NCI-H2107 treated with DMSO at 0.1 percent for 48 hours (cell line): ENCODE data around the gene OR2A5.
"Not testable (repeated sequence)": the region's sequence is repeated elsewhere in the genome, so short reads cannot be mapped to it uniquely, and the experiment has no call there.

Source experiments
- DNase-seq: peaks from one replicate; lab custom pipeline; 2025; ENCODE audit not compliant: unreplicated experiment; lab: John Stamatoyannopoulos, UW

The OR2A5 gene

DNA sequence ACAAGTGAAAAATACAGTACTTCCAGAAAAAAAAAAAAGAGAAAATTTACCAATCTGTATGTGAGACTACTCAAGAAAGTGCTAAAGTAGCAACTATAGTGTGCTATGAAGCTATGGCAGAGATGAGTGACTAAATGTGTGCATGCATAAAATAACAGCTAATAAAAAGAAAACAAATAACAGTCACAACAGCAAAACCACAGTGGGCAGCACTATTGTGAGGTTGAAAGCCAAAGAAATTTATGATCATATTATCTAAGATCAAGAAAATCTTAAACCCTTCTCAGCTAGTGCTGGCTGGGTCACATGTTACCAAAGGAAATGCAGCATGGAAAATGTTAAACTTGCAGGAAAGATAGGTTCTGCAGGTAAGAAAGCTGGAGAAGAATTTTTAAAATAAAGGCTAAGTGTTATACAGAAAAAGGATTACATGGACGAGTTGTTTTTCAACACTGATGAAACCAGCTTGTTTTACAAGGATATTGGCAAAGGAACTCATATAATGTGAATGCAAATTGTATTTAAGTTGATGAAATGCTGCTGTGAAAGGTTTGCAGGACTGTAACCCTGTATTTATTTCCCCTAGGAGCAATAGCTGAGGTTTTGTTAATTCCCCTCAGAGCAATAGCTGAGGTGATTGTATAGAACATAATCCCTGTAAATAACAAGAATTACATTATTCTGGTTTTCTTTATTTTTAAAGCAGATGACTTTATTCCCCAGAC lies 15.6 kb upstream of the OR2A5 start:
- DNase-seq: no peak

DNA sequence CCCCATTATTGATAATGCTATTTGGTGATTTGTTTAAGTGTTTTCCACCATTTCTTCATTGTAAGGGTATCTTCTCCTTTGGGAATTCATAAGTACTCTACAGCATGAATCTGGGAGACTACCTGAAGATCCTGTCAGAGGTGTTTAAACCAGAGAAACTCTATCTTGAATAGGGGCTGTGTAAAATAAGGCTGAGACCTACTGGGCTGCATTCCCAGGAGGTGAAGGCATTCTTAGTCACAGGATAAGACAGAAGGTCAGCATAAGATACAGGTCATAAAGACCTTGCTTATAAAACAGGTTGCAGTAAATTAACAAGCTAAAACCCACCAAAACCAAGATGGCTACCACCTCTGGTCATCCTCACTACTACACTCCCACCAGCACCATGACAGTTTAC lies 13.4 kb upstream of the OR2A5 start:
- DNase-seq: no peak

DNA sequence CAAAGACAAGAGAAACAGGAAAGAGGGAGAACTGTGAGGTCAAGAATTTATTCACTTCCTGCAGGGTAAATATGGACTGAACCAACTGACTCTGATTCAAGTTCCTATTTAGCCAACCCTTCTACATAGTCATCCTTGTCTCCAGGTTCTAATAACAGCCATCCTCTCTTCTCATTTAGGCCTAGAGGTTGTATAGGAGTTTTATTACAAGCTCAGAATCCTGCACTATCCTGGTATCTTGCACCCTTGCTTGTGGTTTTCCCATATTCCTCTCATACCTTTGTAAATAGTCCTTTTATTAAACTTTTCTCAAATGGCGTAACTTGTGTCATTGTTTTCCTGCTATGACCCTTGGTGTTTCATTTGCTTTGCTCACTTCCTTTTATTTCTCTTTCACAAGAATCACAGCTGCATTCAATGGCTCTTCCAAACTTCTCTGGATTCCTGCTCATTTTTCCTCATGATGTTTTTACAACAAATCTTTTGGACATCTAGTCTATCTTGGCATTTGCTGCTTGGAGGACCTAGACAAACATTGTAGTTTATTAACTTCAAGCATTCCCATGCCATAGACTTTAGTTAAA lies 12.4 kb upstream of the OR2A5 start:
- no peak for DNase-seq

GRCh38 chr7:144037414-144038035 lies 11.2 kb upstream of the OR2A5 start:
- no peak for DNase-seq

DNA sequence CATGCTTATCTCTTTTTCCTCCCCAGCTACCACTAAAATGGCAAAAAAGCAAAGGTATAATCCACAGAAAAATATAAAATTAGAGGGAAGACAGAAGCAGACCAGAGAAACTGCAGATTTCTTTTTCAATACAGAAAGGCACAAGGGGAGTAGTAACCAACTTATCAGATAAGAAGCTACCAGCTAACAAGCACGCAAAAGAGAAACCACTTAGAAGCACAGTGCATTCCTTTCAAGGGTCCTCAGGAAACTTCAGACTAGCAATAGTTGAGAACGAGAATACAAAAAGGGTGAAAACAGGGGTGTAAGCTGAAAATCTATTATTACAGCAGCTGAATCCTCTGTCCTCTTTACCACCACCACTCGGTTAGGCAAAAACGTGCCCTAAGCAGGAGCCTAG lies 9.9 kb upstream of the OR2A5 start:
- no peak for DNase-seq

DNA sequence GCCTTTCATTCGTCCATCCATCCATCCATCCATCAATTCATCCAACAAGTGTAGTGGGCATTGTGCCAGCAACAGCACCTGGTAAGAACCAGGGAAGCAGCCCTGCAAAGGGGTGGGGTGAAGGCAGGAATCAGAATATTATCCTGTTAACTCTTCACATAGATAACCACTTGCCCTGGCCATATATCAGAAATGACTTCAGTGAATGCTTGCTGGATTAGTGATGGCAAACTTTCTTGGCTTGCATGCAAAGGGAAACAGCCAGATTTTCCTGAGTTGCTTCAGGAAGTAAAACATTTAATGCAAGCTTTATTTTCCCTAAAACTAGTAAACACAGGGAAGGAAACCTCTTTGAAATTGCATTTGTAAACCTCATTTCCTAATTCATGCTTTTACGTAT lies 743 bp downstream of the OR2A5 start:
- DNase-seq: no peak

- no peak for DNase-seq
These were observed 1.3 kb downstream of the OR2A5 start for GRCh38 chr7:144050093-144050492.

GRCh38 chr7:144050884-144051283 lies 2.1 kb downstream of the OR2A5 start:
- not testable (repeated sequence) for DNase-seq

DNA sequence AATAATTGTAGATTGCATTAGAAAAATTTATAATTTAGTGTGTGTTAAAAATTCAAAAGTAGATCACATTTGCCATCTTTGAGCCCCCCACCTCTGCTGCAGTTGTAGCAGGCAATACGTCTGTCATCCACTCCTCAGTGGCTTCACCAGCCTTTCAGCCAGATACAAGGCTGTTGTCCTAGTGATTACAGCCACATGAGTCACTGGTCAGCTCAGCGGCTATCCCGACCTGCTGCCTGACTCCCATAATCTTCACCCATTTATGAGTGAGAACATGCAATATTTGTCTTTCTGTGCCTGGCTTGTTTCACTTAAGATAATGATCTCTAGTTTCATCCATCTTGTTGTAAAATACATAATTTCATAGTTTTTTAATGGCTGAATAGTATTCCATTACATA lies 9.2 kb downstream of the OR2A5 start:
- DNase-seq: no peak

DNA sequence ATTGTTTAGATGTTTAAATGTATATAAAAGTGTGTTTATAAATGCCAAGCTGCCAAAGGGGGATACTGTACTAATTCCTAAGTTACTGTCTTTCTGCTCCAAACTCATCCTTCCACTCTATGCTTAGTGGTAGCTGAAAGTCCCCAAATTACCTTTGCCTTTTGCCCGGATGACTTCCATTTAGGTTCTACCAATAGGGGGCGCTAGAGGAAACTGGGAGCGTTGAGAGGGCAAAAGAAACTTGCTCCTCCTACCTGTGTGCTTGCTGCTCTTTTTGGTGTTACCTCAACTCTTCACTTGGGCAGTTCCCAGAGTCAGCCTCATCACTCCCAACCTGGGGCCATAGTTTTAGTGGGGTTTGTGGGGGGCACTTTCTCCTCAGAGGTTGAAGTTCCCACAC lies 15.0 kb downstream of the OR2A5 start:
- DNase-seq: no peak

GRCh38 chr7:144069511-144069910 lies 20.8 kb downstream of the OR2A5 start, which contains the start of gene OR2A25:
Gene OR2A25 (plus strand): TSS chr7:144069811. CDS start chr7:144074220, 4,409 bp downstream.
- DNase-seq: no peak

DNA sequence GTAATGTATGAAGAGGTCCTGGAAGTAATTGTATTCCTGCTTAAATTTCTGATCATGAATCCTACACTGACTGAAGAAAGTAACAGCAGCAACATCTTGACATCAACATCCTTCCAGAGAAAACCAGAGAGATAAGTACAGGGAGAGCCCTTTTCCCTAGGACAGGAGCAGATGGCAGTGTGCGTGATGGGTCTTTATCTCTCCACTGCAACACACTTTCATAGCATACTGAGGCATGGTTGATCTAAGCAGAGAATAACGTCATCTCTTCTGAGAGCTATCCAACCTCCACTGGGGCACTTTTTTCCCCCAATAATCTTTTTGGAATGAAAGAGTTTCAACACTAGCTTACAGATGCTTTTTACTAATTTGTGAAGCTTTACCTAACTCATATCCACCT lies 21.2 kb downstream of the OR2A5 start:
- no peak for DNase-seq

DNA sequence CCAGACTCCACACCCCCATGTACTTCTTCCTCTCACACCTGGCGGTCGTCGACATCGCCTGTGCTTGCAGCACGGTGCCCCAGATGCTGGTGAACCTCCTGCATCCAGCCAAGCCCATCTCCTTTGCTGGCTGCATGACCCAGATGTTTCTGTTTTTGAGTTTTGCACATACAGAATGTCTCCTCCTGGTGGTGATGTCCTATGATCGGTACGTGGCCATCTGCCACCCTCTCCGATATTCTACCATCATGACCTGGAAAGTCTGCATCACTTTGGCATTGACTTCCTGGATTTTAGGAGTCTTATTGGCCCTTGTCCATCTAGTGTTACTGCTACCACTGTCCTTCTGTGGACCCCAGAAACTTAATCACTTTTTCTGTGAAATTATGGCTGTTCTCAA lies 25.6 kb downstream of the OR2A5 start:
- no peak for DNase-seq

DNA sequence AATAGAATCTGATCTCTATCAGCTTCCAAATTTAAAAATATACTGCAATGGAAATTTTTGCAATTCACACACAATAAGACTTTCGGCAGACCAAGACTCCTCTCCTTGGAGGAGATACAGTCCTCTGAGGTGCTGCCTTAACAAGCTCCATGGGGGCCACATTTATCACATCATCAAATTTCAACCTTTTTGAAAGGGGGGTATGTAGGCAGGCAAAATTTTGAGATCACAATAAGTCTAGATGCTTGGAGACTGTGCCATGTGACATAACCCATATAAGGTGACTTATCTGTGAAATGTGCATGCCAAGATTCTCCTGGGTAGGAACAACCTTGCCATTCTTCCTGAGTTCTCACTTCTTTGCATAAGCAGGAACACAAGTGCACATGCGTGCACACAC lies 37.2 kb downstream of the OR2A5 start, which contains the start of gene OR2A12:
Gene OR2A12 (plus strand): TSS at position 301 of the 400 bp plus-strand sequence. CDS start 8,830 bp downstream, outside the sequence.
- DNase-seq: no peak

GRCh38 chr7:144086730-144087129 lies 38.0 kb downstream of the OR2A5 start:
- DNase-seq: no peak

- no peak for DNase-seq
These were observed 38.5 kb downstream of the OR2A5 start for GRCh38 chr7:144087230-144087629.

- no peak for DNase-seq
These were observed 41.9 kb downstream of the OR2A5 start for GRCh38 chr7:144090667-144091066.

DNA sequence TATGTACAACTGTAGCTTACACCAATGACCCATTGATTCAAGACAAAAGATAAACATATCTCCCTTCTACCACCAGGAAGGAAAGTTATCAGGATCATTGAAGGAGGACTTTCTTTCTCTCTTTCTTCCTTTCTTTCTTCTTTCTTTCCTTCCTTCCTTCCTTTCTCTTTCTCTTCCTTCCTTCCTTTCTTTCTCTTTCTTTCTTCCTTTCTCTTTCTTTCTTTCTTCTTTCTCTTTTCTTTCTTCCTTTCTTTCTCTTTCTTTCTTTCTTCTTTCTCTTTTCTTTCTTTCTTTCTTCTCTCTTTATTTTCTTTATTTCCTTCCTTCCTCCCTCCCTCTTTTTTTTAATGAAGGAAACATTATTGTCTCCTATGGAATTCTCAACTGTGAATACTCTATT lies 50.0 kb downstream of the OR2A5 start:
- no peak for DNase-seq

DNA sequence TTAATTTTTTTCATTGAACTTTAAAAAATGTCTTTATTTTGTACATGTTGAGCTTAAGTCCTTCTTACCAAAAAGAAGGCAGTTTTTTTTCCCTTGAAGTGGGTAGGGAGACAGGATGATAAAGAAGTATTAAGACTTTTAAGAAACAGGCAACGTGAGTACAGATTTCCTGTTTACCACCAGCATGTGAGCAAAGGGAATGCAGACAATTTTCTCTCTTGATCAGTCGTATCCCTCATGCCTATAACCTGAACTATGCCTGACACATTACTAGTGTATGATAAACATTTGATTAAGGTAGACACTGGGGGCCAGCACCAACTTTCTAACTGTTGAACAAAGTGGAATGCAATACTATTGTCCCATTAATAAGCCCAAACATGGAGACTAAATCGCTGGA lies 51.9 kb downstream of the OR2A5 start:
- no peak for DNase-seq

- DNase-seq: no peak
These were observed 53.3 kb downstream of the OR2A5 start for GRCh38 chr7:144102041-144102440.

DNA sequence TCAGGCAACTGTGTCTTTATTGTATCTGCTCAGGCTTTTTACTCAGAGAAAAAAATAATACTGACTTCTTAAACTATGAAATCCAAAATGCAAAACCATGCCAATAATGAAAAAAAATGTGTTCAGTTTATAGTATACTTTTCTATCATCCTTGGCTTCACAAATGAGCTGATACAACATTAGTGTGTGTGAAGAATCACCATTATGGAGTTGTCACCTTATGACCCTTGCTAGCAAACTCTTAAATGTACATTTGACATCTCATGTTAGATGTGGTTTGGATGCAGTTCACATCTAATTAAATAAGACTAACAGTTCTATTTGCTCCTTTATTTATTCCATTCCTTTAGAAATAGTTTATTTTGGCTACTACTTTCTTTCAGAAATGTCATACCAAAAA lies 56.5 kb downstream of the OR2A5 start:
- DNase-seq: no peak
